ENCODE results near the gene CEP70. TPM values are rescaled to one million over a fixed set of nuclear protein-coding genes. Genes with fewer than 3 reads are reported as not detected.

CEP70 gene
- total RNA-seq, 1 experiment from 2014 or later = 25.6 TPM

DNA sequence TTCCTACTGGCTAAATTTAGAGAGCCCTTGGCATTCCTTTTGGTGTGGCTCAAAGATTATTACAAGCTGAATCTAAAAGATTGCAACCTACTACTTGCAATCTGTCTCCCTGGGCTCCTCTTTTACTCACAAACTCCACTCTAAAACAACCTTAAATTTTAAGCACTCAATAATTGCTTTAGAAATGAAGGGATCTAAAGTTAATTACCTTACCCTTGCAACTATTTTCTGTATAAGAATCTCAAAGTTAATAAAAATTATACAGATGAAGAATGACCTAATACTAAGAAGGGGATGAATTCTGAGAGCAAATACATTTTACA lies 99.5 kb downstream of the CEP70 start:
- no peaks in the 10 kb centered on the region for H3K36me3 ChIP-seq (ENCODE audit: insufficient read depth, low read length, poor library complexity, severe bottlenecking)
- ChIA-PET POLR2A (ENCODE audit: low non-redundant PET) (no interaction called here), CTCF (no interaction called here)
- no peak overlapping the region for H3K27ac ChIP-seq (ENCODE audit: low read depth, low read length, poor library complexity, severe bottlenecking)
- intact Hi-C loops (cut with micrococcal nuclease; ENCODE audit: unreplicated experiment) = no loop called here
- no TSS peak for BruUV-seq (replicated peaks)
- no peak for DNase-seq (ENCODE audit: low spot score)
- no peaks in the 10 kb centered on the region for H3K9me3 ChIP-seq (ENCODE audit: low read depth, low read length, poor library complexity, severe bottlenecking)
- H3K4me1 ChIP-seq (ENCODE audit: insufficient read depth, low read length, poor library complexity, severe bottlenecking) = no peaks in the 10 kb centered on the region
- no peak for TF ChIP-seq EZH2 (IDR thresholded peaks at IDR 0.05; ENCODE audit: borderline replicate concordance, low read depth, low read length, poor library complexity, severe bottlenecking)
- TF ChIP-seq CTCF (conservative IDR thresholded peaks at IDR 0.05; ENCODE audit: low read depth, low read length) = no peak
- no peak overlapping the region for H3K4me3 ChIP-seq (ENCODE audit: low read depth, low read length, poor library complexity, severe bottlenecking)
- no peaks in the 10 kb centered on the region for H3K27me3 ChIP-seq (replicated peaks; ENCODE audit: insufficient read depth, low read depth, low read length, poor library complexity)

- intact Hi-C loops (cut with micrococcal nuclease; ENCODE audit: unreplicated experiment) = no loop called here
- Histone ChIP-seq H3K27ac (ENCODE audit: low read depth, low read length, poor library complexity, severe bottlenecking) (no peak overlapping the region), H3K9me3 (ENCODE audit: low read depth, low read length, poor library complexity, severe bottlenecking) (no peaks in the 10 kb centered on the region), H3K4me3 (ENCODE audit: low read depth, low read length, poor library complexity, severe bottlenecking) (no peak overlapping the region), H3K36me3 (ENCODE audit: insufficient read depth, low read length, poor library complexity, severe bottlenecking) (no peaks in the 10 kb centered on the region), H3K27me3 (replicated peaks; ENCODE audit: insufficient read depth, low read depth, low read length, poor library complexity) (no peaks in the 10 kb centered on the region), H3K4me1 (ENCODE audit: insufficient read depth, low read length, poor library complexity, severe bottlenecking) (no peaks in the 10 kb centered on the region)
- DNase-seq (ENCODE audit: low spot score) = peak; percentile 57
- TF ChIP-seq CTCF (conservative IDR thresholded peaks at IDR 0.05; ENCODE audit: low read depth, low read length) (no peak), EZH2 (IDR thresholded peaks at IDR 0.05; ENCODE audit: borderline replicate concordance, low read depth, low read length, poor library complexity, severe bottlenecking) (no peak)
- BruUV-seq (replicated peaks) = no TSS peak
- ChIA-PET POLR2A (ENCODE audit: low non-redundant PET) (no interaction called here), CTCF (no interaction called here)
Observed at GRCh38 chr3:138493804-138494606, 100.1 kb downstream of the CEP70 start.

DNA sequence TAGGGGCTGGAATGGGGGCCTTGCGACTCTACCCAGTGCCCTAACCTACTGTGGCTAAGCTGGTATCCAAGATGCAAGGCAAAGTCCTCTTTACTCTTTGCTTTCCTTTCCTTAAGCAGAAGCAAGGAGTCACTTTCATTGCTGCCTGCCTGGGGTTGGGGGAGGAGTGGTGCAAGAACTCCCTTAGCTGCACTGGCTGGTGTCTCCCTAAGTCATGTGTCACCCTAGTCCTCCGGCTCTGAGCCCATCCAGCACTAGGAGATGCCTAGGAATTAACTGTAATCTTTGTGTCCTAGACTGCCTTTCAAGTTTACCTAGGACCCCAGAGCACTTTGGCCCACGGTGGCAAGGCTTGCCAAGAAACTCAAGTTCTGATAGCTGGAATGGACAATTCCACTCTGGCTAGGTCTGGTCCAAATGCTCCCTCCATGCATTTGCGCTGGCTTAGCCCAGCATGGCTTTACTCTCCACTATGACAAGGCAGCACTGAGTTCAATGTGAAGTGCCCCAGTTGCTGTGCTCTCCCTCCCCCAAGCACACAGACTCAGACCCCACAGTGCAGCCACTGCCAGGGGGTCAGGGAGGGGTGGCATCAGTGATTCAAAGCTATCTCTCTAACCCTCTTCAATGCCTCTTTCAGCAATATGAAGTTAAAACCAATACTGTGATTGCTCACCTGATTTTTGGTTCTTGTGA lies 100.9 kb downstream of the CEP70 start:
- H3K27ac ChIP-seq (ENCODE audit: low read depth, low read length, poor library complexity, severe bottlenecking) = no peak overlapping the region

More for the DNA sequence above, 100.9 kb downstream of the CEP70 start:
- CTCF ChIA-PET = no interaction called here
- DNase-seq (ENCODE audit: low spot score) = no peak
- no TSS peak for BruUV-seq (replicated peaks)
- POLR2A ChIA-PET (ENCODE audit: low non-redundant PET) = no interaction called here
- Histone ChIP-seq H3K4me1 (ENCODE audit: insufficient read depth, low read length, poor library complexity, severe bottlenecking) (no peaks in the 10 kb centered on the region), H3K27me3 (replicated peaks; ENCODE audit: insufficient read depth, low read depth, low read length, poor library complexity) (no peaks in the 10 kb centered on the region), H3K9me3 (ENCODE audit: low read depth, low read length, poor library complexity, severe bottlenecking) (no peaks in the 10 kb centered on the region), H3K36me3 (ENCODE audit: insufficient read depth, low read length, poor library complexity, severe bottlenecking) (no peaks in the 10 kb centered on the region), H3K4me3 (ENCODE audit: low read depth, low read length, poor library complexity, severe bottlenecking) (no peak overlapping the region)
- intact Hi-C loops (cut with micrococcal nuclease; ENCODE audit: unreplicated experiment) = no loop called here
- TF ChIP-seq CTCF (conservative IDR thresholded peaks at IDR 0.05; ENCODE audit: low read depth, low read length) = no peak
- no peak for TF ChIP-seq EZH2 (IDR thresholded peaks at IDR 0.05; ENCODE audit: borderline replicate concordance, low read depth, low read length, poor library complexity, severe bottlenecking)
